Stomach (tissue), 4 donors: Measurements from ENCODE around the gene NFIL3.

Experiments
- CTCF ChIP-seq, 7 experiments: fragments of 450-650 bp in 4 of 7; fragments of 200-600 bp in 3 of 7; sonication (generic) in 3 of 7; IDR thresholded peaks; one replicate each; pipeline ENCODE4 v1.5.1; 2016 to 2019; ENCODE audit warnings: antibody characterized with exemption in 7 of 7, control low read depth in 2 of 7, mild to moderate bottlenecking in 1 of 7
- EP300 ChIP-seq: sonication (generic); formaldehyde crosslinking; IDR thresholded peaks from one replicate; pipeline ENCODE4 v1.6.1; 2017; ENCODE audit warnings: antibody characterized with exemption
- POLR2A ChIP-seq, 4 donors: fragments of 450-650 bp; IDR thresholded peaks; one replicate each; pipeline ENCODE4 v1.6.1; 2016; ENCODE audit warnings: antibody characterized with exemption in 4 of 4, control low read depth in 2 of 4, mild to moderate bottlenecking in 1 of 4, moderate library complexity in 1 of 4
- POLR2AphosphoS5 ChIP-seq, 3 donors: sonication (generic); formaldehyde crosslinking; IDR thresholded peaks; one replicate each; pipeline ENCODE4 v1.6.1; 2016; ENCODE audit warnings: antibody characterized with exemption in 3 of 3

DNA sequence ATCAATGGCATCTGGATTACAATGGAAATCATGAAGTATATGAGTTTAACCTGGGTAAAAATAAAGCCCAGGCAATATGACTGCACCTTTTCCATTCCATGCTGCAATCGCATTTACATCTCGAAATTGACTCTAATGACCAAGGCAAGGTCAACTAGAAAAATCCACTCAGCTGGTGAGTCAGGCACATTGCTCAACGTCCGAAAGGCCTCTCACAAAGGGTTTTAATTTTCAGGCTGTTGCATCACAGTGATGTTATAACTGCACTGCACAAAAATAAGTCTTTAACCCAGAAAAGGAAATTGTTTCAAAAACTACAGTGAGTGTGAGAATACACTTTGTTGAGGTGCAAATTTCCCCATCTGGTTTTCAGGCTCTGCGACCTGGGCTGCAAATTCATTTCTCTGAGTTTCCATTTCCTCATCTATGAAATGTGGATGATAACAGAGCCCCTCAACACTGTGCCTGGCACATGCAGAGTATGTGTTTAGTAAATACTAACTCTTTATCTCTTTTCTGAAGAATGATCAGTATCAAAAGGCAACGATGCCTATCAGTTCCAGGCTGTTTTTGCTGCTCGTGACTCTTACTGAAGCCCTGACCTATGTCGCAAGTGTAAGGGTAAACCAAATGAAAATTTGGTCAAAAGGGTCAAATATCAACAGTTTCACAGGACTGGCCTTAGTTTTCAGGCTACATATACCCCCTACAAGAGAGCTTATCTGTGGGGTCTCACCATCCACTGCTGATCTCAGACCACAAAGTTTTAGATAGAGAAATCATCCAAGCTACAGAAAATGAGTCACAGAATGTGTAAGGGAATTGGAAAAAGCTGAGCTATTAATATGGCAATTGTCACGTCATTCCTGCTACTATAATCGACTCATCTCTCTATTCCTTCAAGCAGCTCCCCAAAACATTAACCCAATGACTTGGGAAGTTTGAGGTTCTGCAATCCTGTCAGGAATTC lies 4.1 kb downstream of the NFIL3 start:
- TF ChIP-seq CTCF (IDR thresholded peaks at IDR 0.05) (no peak), POLR2A (IDR thresholded peaks at IDR 0.05) (no peak), POLR2AphosphoS5 (IDR thresholded peaks at IDR 0.05) (peak; percentile 83 to 91 (median 84)), EP300 (no peak)
